ENCODE measurements around the gene PAN3.

The PAN3 gene

GRCh38 chr13:28220166-28220565 lies 81.8 kb downstream of the PAN3 start:
- DNase-seq: peak; percentile 42

GRCh38 chr13:28229522-28230411 lies 91.4 kb downstream of the PAN3 start:
- no peak for DNase-seq

GRCh38 chr13:28231642-28232041 lies 93.3 kb downstream of the PAN3 start:
- no peak for DNase-seq

- DNase-seq: no peak
Measured at GRCh38 chr13:28237944-28238343, 99.6 kb downstream of the PAN3 start.

GRCh38 chr13:28239374-28239773 lies 101.0 kb downstream of the PAN3 start:
- peak; percentile 21 for DNase-seq

GRCh38 chr13:28245465-28245864 lies 107.1 kb downstream of the PAN3 start:
- no peak for DNase-seq

GRCh38 chr13:28246891-28247290 lies 108.5 kb downstream of the PAN3 start:
- peak; percentile 10 for DNase-seq

GRCh38 chr13:28248080-28248479 lies 109.7 kb downstream of the PAN3 start:
- no peak for DNase-seq

- DNase-seq: no peak
Measured at GRCh38 chr13:28250542-28250941, 112.2 kb downstream of the PAN3 start.

- DNase-seq: no peak
Measured at GRCh38 chr13:28251466-28251865, 113.1 kb downstream of the PAN3 start.

GRCh38 chr13:28252547-28252946 lies 114.2 kb downstream of the PAN3 start:
- DNase-seq: no peak

GRCh38 chr13:28257305-28257704 lies 119.0 kb downstream of the PAN3 start:
- no peak for DNase-seq

- DNase-seq: no peak
Measured at GRCh38 chr13:28258417-28258816, 120.1 kb downstream of the PAN3 start.

GRCh38 chr13:28267497-28267896 lies 129.2 kb downstream of the PAN3 start:
- DNase-seq: no peak

- DNase-seq: no peak
Measured at GRCh38 chr13:28268800-28269223, 130.5 kb downstream of the PAN3 start.

GRCh38 chr13:28271056-28271840 lies 132.9 kb downstream of the PAN3 start:
- DNase-seq: no peak

GRCh38 chr13:28273919-28274318 lies 135.6 kb downstream of the PAN3 start:
- DNase-seq: peak; percentile 6

GRCh38 chr13:28282451-28282850 lies 144.1 kb downstream of the PAN3 start:
- DNase-seq: no peak

GRCh38 chr13:28283600-28283999 lies 145.3 kb downstream of the PAN3 start:
- no peak for DNase-seq

- DNase-seq: no peak
Measured at GRCh38 chr13:28286263-28286662, 147.9 kb downstream of the PAN3 start.

GRCh38 chr13:28297341-28297740 lies 159.0 kb downstream of the PAN3 start:
- no peak for DNase-seq

GRCh38 chr13:28299916-28300315 lies 161.6 kb downstream of the PAN3 start:
- DNase-seq: no peak

- no peak for DNase-seq
Measured at GRCh38 chr13:28301839-28302238, 163.5 kb downstream of the PAN3 start.

GRCh38 chr13:28306325-28306724 lies 168.0 kb downstream of the PAN3 start:
- no peak for DNase-seq
